ENCODE data around the gene ZBTB16. TPM values are rescaled to one million over a fixed set of nuclear protein-coding genes. Genes with fewer than 3 reads are reported as not detected.

The ZBTB16 gene
- total and polyA plus RNA-seq, 2 of the 4 experiments (the other 2 are of a cell fraction): not detected

DNA sequence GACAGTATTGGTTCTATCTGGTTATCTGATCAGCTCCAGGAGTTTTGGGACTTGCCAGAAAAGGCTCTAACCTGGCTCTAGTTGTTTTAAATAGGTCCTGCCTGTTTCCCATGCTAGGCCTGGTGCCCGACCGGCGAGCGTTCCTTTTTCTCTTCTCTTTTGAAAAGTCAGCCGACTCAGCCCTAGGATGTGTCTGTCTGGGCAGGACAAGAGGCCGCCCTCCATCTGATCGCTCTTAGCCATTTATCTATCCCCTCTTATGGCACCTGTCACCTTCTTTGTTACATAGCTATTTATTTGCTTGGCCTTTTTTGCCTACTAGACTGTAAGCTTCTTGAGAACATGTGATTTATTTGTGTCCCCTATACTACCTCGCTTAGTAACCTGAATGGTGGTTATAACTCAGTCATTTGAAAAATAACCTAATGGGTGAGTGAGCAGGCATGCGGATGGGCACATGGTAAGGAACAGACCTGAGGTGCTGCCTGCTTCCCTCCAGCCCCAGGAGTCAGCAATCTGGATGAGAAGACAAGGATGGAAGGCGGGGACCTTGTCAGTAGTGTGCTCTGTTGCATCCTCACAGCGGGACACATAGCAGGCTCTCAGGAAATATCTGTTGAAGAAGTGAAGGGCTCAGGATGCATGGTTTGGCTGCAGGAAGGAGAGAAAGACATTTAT is 108.4 kb downstream of the ZBTB16 start:
- no peaks in the 10 kb centered on the region for H3K9me1 ChIP-seq (ENCODE audit: insufficient read depth, low read length)
- H2BK5ac ChIP-seq (ENCODE audit: low read depth, low read length, poor library complexity, severe bottlenecking): no peak overlapping the region
- no CpG with 5 or more reads among the region's 11 CpGs for WGBS, 2 experiments (ENCODE audit: extremely low coverage in 2 of 2, insufficient read length in 1 of 2)
- H3K14ac ChIP-seq (replicated peaks; ENCODE audit: low read depth, low read length): no peak overlapping the region
- H3K9me3 ChIP-seq (ENCODE audit: control insufficient read depth, insufficient read depth, low read length): no peaks in the 10 kb centered on the region
- no peak overlapping the region for H2BK15ac ChIP-seq (ENCODE audit: low read depth, low read length)
- no peak overlapping the region for H3K23ac ChIP-seq (ENCODE audit: low read depth, low read length)
- H4K8ac ChIP-seq (ENCODE audit: low read depth in 2 of 2, low read length in 2 of 2): no peak overlapping the region
- H2AK5ac ChIP-seq (ENCODE audit: low read depth, low read length): no peak overlapping the region
- H4K91ac ChIP-seq (ENCODE audit: insufficient read depth, low read depth, low read length): no peak overlapping the region
- CTCF ChIA-PET: no interaction called here
- ATAC-seq (ENCODE audit: low read depth): no peak
- H3K56ac ChIP-seq (ENCODE audit: extremely low read depth, insufficient read depth, low read length): no peak overlapping the region
- H3K9ac ChIP-seq (ENCODE audit: low read depth, low read length): no peak overlapping the region
- H3K79me1 ChIP-seq (ENCODE audit: low read depth in 1 of 2, low read length in 2 of 2): no peaks in the 10 kb centered on the region
- H3K4ac ChIP-seq (ENCODE audit: low read depth, low read length): no peak overlapping the region
- no peak overlapping the region for H3K27ac ChIP-seq (ENCODE audit: insufficient read depth, low read length)
- no peak overlapping the region for H4K5ac ChIP-seq (ENCODE audit: low read depth, low read length)
- in situ Hi-C loops (cut with MboI; ENCODE audit: low sequenced_read_pairs): no loop called here
- no peak overlapping the region for H3K18ac ChIP-seq (ENCODE audit: low read depth, low read length)
- no peak for DNase-seq
- POLR2A ChIA-PET (ENCODE audit: unreplicated experiment): no interaction called here
- dilution Hi-C loops (cut with HindIII; ENCODE audit: low sequenced_read_pairs, unreplicated experiment): no loop called here
- no peak overlapping the region for H3K4me3 ChIP-seq (ENCODE audit: insufficient read depth, low read depth, low read length)
- BruUV-seq (replicated peaks): no TSS peak
- no peak overlapping the region for H2AK9ac ChIP-seq (replicated peaks; ENCODE audit: low read depth, low read length, poor library complexity)
- TF ChIP-seq RAD21 (IDR thresholded peaks at IDR 0.05; ENCODE audit: low read length) (no peak), CHD1 (IDR thresholded peaks at IDR 0.05; ENCODE audit: low read depth, low read length) (no peak), POLR2A (IDR thresholded peaks at IDR 0.05; ENCODE audit: low read depth, low read length) (no peak), NFE2L2 (IDR thresholded peaks at IDR 0.05; ENCODE audit: low read depth, low read length) (no peak), BHLHE40 (IDR thresholded peaks at IDR 0.05; ENCODE audit: low read depth, low read length) (no peak), MAZ (IDR thresholded peaks at IDR 0.05; ENCODE audit: borderline replicate concordance, low read depth, low read length) (no peak)
- TF ChIP-seq, protein P1, sequence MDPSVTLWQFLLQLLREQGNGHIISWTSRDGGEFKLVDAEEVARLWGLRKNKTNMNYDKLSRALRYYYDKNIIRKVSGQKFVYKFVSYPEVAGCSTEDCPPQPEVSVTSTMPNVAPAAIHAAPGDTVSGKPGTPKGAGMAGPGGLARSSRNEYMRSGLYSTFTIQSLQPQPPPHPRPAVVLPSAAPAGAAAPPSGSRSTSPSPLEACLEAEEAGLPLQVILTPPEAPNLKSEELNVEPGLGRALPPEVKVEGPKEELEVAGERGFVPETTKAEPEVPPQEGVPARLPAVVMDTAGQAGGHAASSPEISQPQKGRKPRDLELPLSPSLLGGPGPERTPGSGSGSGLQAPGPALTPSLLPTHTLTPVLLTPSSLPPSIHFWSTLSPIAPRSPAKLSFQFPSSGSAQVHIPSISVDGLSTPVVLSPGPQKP (IDR thresholded peaks at IDR 0.05; ENCODE audit: borderline replicate concordance, low read depth, low read length): no peak
- H3K4me1 ChIP-seq (ENCODE audit: control insufficient read depth, insufficient read depth, low read length): peaks cover 4% of the 10 kb centered on the region; the same call in 1 of the 2 replicates
- intact Hi-C loops (cut with micrococcal nuclease): loop anchor here (10.0 kb wide), 1 partner anchor 293 kb away; the partner anchor contains the start of gene USP28
- no peak overlapping the region for H2BK120ac ChIP-seq (ENCODE audit: low read depth, low read length)
- no peak overlapping the region for H2AFZ ChIP-seq (replicated peaks; ENCODE audit: low read length, poor library complexity)
- H3K27me3 ChIP-seq (ENCODE audit: control insufficient read depth, insufficient read depth, low read length): peaks cover 72% of the 10 kb centered on the region
- peaks cover 3% of the 10 kb centered on the region; the same call in 1 of the 2 replicates for H4K20me1 ChIP-seq (ENCODE audit: insufficient read depth, low read length)
- H3K36me3 ChIP-seq (ENCODE audit: control insufficient read depth, insufficient read depth, low read length): no peaks in the 10 kb centered on the region
- H3K4me2 ChIP-seq (ENCODE audit: low read depth, low read length): no peak overlapping the region
- no peak overlapping the region for H2BK20ac ChIP-seq (ENCODE audit: low read depth, low read length)

All from IMR-90 (cell line).